Measurements from ENCODE around the gene YPEL5. TPM values are rescaled to one million over a fixed set of nuclear protein-coding genes. Genes with fewer than 3 reads are reported as not detected.

YPEL5 gene
- total and polyA plus RNA-seq, 10 of the 15 experiments (the other 5 are each of a cell fraction or from before 2014, with no cell fraction given), result 18.8 to 47.3 (median 21.7) TPM

- Histone ChIP-seq H3K79me2 (ENCODE audit: control insufficient read depth, insufficient read depth, low read length) (no peaks in the 10 kb centered on the region), H3K4me2 (ENCODE audit: control insufficient read depth, insufficient read depth) (no peak overlapping the region), H3K27ac (ENCODE audit: control insufficient read depth, insufficient read depth) (no peak overlapping the region), H3K36me3 (ENCODE audit: control insufficient read depth in 2 of 2, insufficient read depth in 2 of 2, low read length in 1 of 2) (no peaks in the 10 kb centered on the region), H4K20me1 (ENCODE audit: control insufficient read depth, insufficient read depth) (no peaks in the 10 kb centered on the region), H2AFZ (ENCODE audit: control insufficient read depth, low read depth, low read length) (no peak overlapping the region), H3K9me3 (replicated peaks; ENCODE audit: control insufficient read depth, insufficient read depth, low read length) (no peaks in the 10 kb centered on the region), H3K27me3 (replicated peaks in 1 of 2; ENCODE audit: control insufficient read depth in 2 of 2, insufficient read depth in 2 of 2, low read length in 1 of 2) (peaks cover 0 to 2% of the 10 kb centered on the region in 2 experiments; a peak in 2 of 4 replicates), H3K9ac (ENCODE audit: control insufficient read depth, insufficient read depth, low read length) (no peak overlapping the region), H3K4me3 (no peak overlapping the region), H3K4me1 (ENCODE audit: control insufficient read depth, insufficient read depth, low read length) (no peaks in the 10 kb centered on the region)
- SMC1A ChIA-PET (ENCODE audit: uncharacterized antibody, unreplicated experiment), result interaction anchor here (0.7 kb wide), 1 partner anchor 36 kb away, joined by 4 read pairs; no protein-coding TSS in a partner anchor
- POLR2A ChIA-PET, result no interaction called here
- no peak for ATAC-seq
- no TSS peak for BruUV-seq (replicated peaks)
- intact Hi-C loops (cut with micrococcal nuclease; ENCODE audit: unreplicated experiment), result no loop called here
- in situ Hi-C loops (cut with MboI), result loop anchor here (25.0 kb wide), 1 partner anchor 990 kb away; no protein-coding TSS in a partner anchor
- no peak for DNase-seq (ENCODE audit: low read depth, low spot score)
- no peak for FAIRE-seq
- 95% methylated on average over 1 of the region's 1 CpG for WGBS (ENCODE audit: insufficient coverage, insufficient replicate concordance, low lambda C conversion rate, missing lambda C conversion rate)
- RAD21 ChIA-PET (ENCODE audit: unreplicated experiment), result no interaction called here
- CTCF ChIA-PET, result interaction anchor here (11.2 kb wide), 1 partner anchor 537 kb away, joined by 724 read pairs; no protein-coding TSS in a partner anchor
- TF ChIP-seq, protein P1, sequence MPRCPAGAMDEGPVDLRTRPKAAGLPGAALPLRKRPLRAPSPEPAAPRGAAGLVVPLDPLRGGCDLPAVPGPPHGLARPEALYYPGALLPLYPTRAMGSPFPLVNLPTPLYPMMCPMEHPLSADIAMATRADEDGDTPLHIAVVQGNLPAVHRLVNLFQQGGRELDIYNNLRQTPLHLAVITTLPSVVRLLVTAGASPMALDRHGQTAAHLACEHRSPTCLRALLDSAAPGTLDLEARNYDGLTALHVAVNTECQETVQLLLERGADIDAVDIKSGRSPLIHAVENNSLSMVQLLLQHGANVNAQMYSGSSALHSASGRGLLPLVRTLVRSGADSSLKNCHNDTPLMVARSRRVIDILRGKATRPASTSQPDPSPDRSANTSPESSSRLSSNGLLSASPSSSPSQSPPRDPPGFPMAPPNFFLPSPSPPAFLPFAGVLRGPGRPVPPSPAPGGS (IDR thresholded peaks at IDR 0.05; ENCODE audit: borderline replicate concordance, insufficient read depth, low read depth, low read length, poor library complexity, severe bottlenecking), result no peak
Measured at GRCh38 chr2:30172627-30173026, 25.8 kb downstream of the YPEL5 start.

GRCh38 chr2:30177440-30177839 is 30.6 kb downstream of the YPEL5 start:
- Histone ChIP-seq H3K9ac (ENCODE audit: control insufficient read depth, insufficient read depth, low read length) (no peak overlapping the region), H3K4me1 (ENCODE audit: control insufficient read depth, insufficient read depth, low read length) (no peaks in the 10 kb centered on the region), H4K20me1 (ENCODE audit: control insufficient read depth, insufficient read depth) (no peaks in the 10 kb centered on the region), H3K4me3 (no peak overlapping the region), H3K79me2 (ENCODE audit: control insufficient read depth, insufficient read depth, low read length) (no peaks in the 10 kb centered on the region), H3K27me3 (replicated peaks in 1 of 2; ENCODE audit: control insufficient read depth in 2 of 2, insufficient read depth in 2 of 2, low read length in 1 of 2) (no peaks in the 10 kb centered on the region; a peak in 1 of 4 replicates), H3K9me3 (replicated peaks; ENCODE audit: control insufficient read depth, insufficient read depth, low read length) (no peaks in the 10 kb centered on the region), H3K36me3 (ENCODE audit: control insufficient read depth in 2 of 2, insufficient read depth in 2 of 2, low read length in 1 of 2) (no peaks in the 10 kb centered on the region), H2AFZ (ENCODE audit: control insufficient read depth, low read depth, low read length) (no peak overlapping the region), H3K4me2 (ENCODE audit: control insufficient read depth, insufficient read depth) (no peak overlapping the region), H3K27ac (ENCODE audit: control insufficient read depth, insufficient read depth) (no peak overlapping the region)
- in situ Hi-C loops (cut with MboI) (no loop called here), intact Hi-C loops (cut with micrococcal nuclease; ENCODE audit: unreplicated experiment) (no loop called here)
- no peak for FAIRE-seq
- no peak for ATAC-seq
- ChIA-PET POLR2A (no interaction called here), RAD21 (ENCODE audit: unreplicated experiment) (no interaction called here), SMC1A (ENCODE audit: uncharacterized antibody, unreplicated experiment) (no interaction called here), CTCF (interaction anchor here (0.6 to 5.5 kb wide), 2 partner anchors 12 to 41 kb away, joined by 3 to 23 read pairs; no protein-coding TSS in a partner anchor)
- TF ChIP-seq IKZF2 (IDR thresholded peaks at IDR 0.05), result no peak
- TF ChIP-seq RUNX3 (IDR thresholded peaks at IDR 0.05; ENCODE audit: low read length), result no peak
- no peak for TF ChIP-seq CHD2 (IDR thresholded peaks at IDR 0.05; ENCODE audit: borderline replicate concordance, low read depth, low read length)
- TF ChIP-seq, protein P2, sequence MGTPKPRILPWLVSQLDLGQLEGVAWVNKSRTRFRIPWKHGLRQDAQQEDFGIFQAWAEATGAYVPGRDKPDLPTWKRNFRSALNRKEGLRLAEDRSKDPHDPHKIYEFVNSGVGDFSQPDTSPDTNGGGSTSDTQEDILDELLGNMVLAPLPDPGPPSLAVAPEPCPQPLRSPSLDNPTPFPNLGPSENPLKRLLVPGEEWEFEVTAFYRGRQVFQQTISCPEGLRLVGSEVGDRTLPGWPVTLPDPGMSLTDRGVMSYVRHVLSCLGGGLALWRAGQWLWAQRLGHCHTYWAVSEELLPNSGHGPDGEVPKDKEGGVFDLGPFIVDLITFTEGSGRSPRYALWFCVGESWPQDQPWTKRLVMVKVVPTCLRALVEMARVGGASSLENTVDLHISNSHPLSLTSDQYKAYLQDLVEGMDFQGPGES (IDR thresholded peaks at IDR 0.05), result no peak
- no peak for TF ChIP-seq STAT3 (IDR thresholded peaks at IDR 0.05; ENCODE audit: low read depth, low read length)
- TF ChIP-seq JUNB (IDR thresholded peaks at IDR 0.05), result no peak
- no TSS peak for BruUV-seq (replicated peaks)
- WGBS (ENCODE audit: insufficient coverage, insufficient replicate concordance, low lambda C conversion rate, missing lambda C conversion rate), result 34% methylated on average over 3 of the region's 3 CpGs
- no peak for DNase-seq (ENCODE audit: low read depth, low spot score)

Measured in GM12878 (cell line).